ENCODE measurements around the gene ACTC1.

- TF ChIP-seq POLR2A (IDR thresholded peaks at IDR 0.05; ENCODE audit: low read depth, low read length) (no peak), POLR2AphosphoS5 (IDR thresholded peaks at IDR 0.05; ENCODE audit: low read depth, low read length) (no peak), TAF1 (IDR thresholded peaks at IDR 0.05; ENCODE audit: borderline replicate concordance, low read depth, low read length) (no peak)
Observed at GRCh38 chr15:34828145-34828911, 33.0 kb upstream of the ACTC1 start.
